NOMO-1 treated with dmso at 0.1 percent for 144 hours (cell line): ENCODE results near the gene GNLY.
"Not testable (repeated sequence)": the region's sequence is repeated elsewhere in the genome, so short reads cannot be mapped to it uniquely, and the experiment has no call there.

Source experiments
- DNase-seq: peaks from one replicate; lab custom pipeline; 2025; ENCODE audit not compliant: unreplicated experiment; lab: John Stamatoyannopoulos, UW

The GNLY gene

DNA sequence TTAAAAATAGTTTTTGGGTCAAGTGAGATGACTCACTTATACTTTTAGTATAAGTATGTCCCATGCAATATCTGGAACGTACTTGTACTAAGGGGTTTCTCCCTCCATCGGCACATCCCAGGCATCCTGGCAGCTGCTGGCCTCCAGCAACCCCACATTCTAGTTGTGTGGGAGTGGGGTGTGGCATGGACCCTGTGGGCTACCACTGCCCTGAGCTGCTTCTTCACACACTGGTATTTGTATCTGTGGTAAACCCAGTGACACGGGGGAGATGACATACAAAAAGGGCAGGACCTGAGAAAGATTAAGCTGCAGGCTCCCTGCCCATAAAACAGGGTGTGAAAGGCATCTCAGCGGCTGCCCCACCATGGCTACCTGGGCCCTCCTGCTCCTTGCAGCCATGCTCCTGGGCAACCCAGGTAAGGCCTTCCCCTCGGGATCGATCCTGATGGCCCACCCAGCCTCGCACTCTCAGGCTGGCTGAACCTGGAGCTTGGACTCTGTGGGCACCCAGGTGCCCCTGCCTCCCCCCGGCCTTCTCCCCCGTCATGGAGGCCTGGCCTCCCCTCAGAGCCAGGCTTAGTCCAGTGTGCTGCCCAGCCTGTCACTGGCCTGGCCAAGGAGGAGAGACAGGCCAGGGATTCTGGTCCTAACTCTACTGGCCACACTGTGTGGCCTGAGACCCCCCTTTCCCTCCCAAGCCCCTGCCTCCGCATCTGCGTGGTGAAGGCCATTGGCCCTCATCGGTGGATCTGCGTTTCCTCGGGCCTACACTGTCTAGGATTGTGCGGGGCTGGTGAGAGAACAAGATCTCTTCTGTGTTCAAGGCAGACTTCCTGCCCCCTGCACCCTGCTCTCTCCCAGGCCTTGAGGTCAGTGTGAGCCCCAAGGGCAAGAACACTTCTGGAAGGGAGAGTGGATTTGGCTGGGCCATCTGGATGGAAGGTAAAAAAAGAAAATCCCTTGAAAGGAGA lies at the start of gene GNLY:
Gene GNLY (plus strand): TSS at position 307 of the 974 bp plus-strand sequence. CDS start 61 bp downstream, at position 368.
- DNase-seq = no peak

GRCh38 chr2:85644909-85645308 lies 49.2 kb upstream of the GNLY start:
- DNase-seq = no peak

DNA sequence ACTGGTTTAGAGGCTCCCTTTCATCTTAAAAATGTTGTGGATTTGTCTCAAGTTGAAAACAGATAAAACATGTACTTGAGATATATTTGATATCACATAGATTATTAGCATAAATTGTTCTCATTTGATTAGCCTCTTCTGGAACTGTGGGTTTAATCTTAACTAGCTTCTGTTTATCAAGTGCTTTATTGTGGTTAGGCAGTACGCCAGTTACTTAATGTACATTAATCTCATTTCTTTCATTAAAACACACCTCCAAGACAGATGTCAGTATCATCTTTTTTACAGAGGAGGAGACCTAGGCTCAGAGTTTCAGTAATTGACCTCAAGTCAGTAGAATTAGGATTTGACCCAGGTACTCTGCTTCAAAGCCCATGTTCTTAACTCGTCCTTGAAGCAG lies 48.0 kb upstream of the GNLY start:
- no peak for DNase-seq

DNA sequence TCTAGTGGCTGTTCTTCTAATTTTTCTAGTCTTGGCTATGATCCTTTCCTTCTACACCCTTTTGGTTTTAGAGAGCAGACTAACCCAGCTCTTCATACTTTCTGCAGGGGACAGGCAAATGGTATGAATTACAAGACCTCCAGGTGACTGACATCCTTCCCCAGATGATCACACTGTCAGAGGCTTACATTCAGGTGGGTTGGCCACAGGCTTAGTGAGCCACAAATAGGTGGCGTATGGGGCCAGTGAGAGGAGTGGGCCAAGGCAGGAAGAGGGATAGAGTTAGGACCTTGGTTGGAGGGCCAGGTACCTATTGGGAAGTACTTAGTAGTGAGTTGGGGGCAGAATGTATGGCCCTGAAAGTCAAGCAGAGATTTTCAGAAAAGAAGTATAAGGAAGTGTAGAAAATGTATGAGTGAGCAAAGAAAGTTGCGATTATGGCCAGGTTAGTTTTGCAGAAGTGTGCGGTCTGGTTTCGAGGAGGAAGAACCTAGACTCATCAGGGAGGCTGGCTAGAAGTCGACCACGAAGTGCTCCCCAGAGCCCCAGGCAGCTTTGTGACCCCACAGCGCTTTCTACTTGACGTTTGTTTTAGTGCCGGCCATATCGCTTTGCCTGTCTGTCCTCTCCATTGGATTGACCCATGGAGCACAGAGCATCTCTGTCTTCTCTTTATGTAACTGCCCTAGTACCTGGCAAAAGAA lies 46.2 kb upstream of the GNLY start:
- DNase-seq = peak; percentile 86

GRCh38 chr2:85648619-85649018 lies 45.5 kb upstream of the GNLY start:
- no peak for DNase-seq

DNA sequence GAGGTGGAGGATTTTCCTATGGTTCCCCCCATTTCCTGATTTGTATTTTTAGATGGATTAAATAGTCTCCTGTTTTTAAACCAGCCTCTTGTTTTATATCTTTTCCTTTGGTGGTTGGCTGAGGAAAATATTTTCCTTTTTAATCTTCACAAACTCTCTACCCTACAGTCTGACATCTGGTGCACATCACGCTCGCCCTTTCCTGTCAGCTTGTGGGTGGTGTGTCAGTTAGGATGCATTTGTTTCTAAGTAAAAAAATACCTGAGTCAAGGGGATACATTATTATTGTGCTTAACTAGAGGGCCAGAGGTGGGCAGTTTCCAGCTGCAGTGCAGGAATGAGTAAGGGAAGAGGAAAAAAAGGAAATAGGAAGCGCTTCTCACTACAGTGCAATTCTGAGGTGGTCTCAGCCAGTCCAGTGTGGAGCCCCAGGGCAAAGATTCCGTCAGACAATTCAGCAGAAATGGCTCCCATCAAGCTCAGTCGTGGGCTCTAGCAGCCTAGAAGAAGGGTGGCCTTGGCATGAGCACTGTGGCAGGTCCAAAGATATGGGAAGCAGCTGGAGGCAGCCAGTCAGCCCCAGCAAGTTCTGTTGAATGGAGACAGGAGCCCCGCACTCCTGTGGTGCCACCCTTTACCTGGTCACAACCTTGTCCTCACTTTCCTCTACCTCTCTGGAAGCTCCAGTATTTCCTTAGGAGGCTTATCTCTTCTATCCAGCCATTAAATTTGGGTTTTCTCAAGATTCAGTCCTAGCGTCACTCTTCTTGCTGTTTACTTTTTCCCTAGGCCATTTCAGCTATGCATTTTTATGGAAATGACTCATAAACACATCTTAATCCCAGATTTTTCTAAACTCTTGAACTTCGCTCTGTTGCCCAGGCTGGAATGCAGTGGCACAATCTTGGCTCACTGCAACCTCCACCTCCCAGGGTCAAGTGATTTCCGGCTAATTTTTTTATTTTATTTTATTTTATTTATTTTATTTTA lies 44.7 kb upstream of the GNLY start:
- DNase-seq = no peak

- DNase-seq = no peak
These were observed 43.7 kb upstream of the GNLY start for GRCh38 chr2:85650456-85650855.

GRCh38 chr2:85651097-85651496 lies 43.1 kb upstream of the GNLY start:
- no peak for DNase-seq

- DNase-seq = no peak
These were observed 42.1 kb upstream of the GNLY start for GRCh38 chr2:85652056-85652455.

GRCh38 chr2:85653996-85654395 lies 40.2 kb upstream of the GNLY start:
- DNase-seq = no peak

DNA sequence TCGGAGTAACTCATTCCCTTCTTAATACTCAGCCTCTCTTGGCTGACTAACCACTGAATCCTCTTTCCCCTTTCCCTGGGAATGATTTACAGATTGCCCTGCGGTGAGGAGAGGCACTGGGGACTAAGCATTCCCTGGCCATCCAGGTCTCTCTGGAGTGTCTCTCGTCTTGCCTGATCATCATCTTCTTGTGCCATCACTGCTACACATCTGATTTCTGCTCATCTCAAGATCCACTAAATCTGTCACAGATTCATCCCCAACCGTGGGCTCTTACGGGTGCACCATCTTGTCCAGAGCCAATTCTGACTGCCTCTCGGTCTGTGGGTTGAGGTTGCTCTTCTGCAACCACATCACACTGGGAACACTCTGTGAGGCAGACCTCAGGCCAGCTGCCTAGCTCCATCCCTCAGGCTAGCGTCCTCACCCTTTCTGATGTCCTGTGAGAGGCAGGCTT lies 38.2 kb upstream of the GNLY start:
- no peak for DNase-seq

GRCh38 chr2:85656468-85656867 lies 37.7 kb upstream of the GNLY start:
- DNase-seq = no peak

DNA sequence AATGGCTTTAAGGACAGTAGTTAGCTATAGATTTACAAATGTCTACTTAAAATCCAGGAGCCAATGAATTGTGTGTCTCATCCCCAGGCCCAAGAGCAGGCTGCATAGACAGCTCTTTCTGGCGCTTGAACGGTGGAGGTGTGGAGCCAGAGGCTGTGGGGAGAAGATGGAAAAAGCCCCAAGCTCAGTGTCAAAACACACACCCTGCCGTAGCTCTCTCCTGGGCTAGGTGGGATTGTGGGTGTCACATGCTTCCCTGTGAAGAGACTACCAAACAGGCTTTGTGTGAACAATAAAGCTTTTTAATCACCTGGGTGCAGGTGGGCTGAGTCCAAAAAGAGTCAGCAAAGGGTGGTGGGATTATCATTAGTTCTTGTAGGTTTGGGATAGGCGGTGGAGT lies 36.8 kb upstream of the GNLY start:
- not testable (repeated sequence) for DNase-seq

- no peak for DNase-seq
These were observed 34.7 kb upstream of the GNLY start for GRCh38 chr2:85659324-85659981.

- DNase-seq = not testable (repeated sequence)
These were observed 33.9 kb upstream of the GNLY start for GRCh38 chr2:85660301-85660700.

GRCh38 chr2:85660725-85661124 lies 33.4 kb upstream of the GNLY start:
- DNase-seq = no peak

DNA sequence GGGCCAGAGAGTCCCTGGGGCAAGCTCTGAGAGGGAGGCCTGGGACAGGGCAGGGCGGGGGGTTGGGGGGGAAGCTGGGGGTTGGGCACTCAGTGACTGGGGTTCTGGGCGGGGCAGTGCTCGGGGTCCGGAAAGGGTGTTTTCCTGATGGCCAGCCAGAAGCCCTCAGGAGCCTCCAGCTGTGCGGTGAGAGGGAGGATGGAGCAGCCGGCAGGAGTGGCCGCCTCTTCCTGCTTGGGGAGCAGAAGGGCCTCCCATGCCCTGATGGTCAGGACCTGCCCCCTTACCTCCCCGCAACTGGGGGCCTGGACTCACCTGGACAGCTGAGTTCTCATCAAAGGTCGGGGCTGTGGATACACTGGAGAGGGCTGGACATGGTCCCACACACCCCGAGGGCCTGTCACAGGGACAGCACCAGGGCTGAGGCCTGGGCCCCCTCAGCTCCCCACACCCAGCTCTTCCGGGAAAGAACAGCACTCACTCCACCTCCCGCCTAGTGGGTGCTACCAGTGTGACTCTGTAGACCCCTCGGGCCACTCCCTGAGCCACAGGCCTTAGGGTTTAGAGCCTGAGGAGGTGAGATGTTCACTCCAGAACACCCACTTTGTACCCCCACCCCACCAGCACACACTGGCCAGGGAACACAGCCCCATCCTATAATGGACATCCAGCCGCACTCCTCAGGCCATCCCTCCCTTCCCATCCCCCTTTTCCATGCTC lies 32.9 kb upstream of the GNLY start:
- DNase-seq = no peak

DNA sequence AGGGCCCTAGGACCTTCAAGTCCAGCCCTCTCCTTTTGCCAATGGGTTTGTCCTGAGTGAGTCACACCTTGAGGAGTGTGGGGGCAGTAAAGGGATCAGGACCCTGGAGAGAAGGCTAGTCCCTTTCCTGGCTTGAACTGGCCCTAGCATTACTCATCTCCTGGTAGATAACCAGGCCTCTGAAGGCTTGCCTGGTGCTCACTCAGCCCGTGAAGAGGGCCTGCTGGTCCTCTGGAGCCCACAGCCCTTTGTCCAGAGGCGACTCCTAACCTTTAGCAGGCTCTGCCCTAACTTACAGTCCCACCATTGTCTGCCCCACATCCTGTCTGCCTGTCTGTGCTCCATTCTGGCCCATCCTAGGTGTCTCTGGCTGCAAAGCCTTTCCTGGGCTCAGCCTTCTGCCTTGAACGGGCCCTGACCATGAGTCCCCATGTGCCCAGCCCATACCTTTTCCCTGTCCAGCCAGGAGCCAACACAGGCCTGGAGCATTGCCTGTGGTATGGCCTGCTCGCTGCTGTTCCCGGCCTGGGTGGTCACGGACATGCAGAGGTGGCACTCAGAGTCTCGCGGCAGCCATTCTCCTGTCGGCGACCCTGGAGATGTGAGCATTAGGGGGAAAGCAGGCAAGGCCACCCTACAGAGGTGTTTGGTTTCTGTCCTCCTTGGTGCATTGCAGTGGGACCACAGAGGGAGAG lies 31.1 kb upstream of the GNLY start:
- no peak for DNase-seq
